Muscle of arm (tissue), 14 donors: Measurements from ENCODE around the gene CPLX4. TPM values are rescaled to one million over a fixed set of nuclear protein-coding genes. Genes with fewer than 3 reads are reported as not detected.
A peak's percentile ranks its signal among the peaks of the same experiment; 100 is the strongest.

ENCODE experiments used
- DNase-seq: peaks from one replicate; pipeline ENCODE4 v3.0.0-alpha.2; 2013
- long read RNA-seq, 11 donors: transcript quantifications; one replicate each; lab custom pipeline, GENCODE V29; 2026
- polyA plus RNA-seq, 12 donors: library from polyadenylated mRNA; unstranded; fragments of 120-200 nt; gene quantifications; one replicate each; pipeline ENCODE4 v1.2.1, GENCODE V29; 2013; ENCODE audit not compliant: insufficient read length in 12 of 12

The CPLX4 gene, protein sequence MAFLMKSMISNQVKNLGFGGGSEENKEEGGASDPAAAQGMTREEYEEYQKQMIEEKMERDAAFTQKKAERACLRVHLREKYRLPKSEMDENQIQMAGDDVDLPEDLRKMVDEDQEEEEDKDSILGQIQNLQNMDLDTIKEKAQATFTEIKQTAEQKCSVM
- not detected for polyA plus RNA-seq
- long read RNA-seq, donor 1, result 0 reads
- long read RNA-seq, donor 2, result 0 reads
- long read RNA-seq, donor 3, result 0 reads
- long read RNA-seq, donor 4, result 0 reads
- long read RNA-seq, donor 5, result 0 reads
- long read RNA-seq, donor 6, result 0 reads
- long read RNA-seq, donor 7, result 0 reads
- long read RNA-seq, donor 8, result 0 reads
- long read RNA-seq, donor 9, result 0 reads
- long read RNA-seq, donor 10, result 0 reads
- long read RNA-seq, donor 11, result 0 reads

GRCh38 chr18:59318460-59319050 is at the start of gene CPLX4:
TSS of gene CPLX4 (minus strand) at chr18:59318649. CDS start at chr18:59318462, 187 bp downstream.
- no peak for DNase-seq

- no peak for DNase-seq
These were observed 41.9 kb upstream of the CPLX4 start for GRCh38 chr18:59360381-59360780.

- DNase-seq, result no peak
These were observed 41.1 kb upstream of the CPLX4 start for GRCh38 chr18:59359576-59359952.

DNA sequence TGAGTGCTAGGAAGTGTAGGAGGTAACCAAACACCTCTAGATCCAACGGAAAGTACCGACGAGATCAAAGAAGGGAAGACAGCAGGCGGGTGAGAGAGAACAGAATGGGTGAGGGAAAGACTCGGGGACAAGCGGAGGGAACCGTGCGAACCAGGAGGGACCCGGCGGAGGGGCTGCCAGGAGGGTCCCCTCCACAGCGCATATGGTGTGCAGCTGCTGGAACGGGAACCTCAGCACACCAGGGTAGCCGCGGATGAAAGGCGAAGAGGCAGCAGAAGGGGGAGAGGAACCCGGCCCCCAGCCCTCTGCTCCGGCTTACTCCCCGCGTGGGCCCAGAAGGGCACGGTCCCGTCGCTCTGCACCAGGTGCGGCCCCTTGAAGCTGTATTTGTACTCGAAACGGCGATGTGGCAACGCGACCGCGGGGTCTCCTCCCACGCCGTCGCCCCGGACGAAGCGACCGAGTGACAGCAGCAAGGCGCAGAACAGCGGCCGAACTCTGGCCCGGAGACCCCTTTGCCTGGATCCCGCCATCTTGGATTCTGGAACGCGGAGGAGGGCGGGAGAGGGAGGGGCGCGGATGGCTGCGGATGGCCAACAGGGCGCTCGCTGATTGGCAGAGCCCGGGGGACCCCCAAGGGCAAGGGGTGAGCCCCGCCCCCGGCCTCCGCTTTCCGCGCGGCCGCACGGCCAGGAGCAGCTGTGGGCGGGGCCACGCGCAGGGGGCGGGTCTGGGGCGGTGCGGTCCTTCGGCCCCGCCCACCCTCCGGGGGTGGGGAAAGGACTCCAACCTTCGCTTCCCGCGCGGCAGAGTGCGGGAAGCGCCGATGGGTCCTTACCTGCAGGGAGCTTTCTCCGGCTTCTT is 40.5 kb upstream of the CPLX4 start, which contains the start of gene LMAN1:
LMAN1 (minus strand) TSS at position 554 of the 864 bp plus-strand sequence; CDS start at position 533, 21 bp downstream.
- peak; percentile 96 for DNase-seq

DNA sequence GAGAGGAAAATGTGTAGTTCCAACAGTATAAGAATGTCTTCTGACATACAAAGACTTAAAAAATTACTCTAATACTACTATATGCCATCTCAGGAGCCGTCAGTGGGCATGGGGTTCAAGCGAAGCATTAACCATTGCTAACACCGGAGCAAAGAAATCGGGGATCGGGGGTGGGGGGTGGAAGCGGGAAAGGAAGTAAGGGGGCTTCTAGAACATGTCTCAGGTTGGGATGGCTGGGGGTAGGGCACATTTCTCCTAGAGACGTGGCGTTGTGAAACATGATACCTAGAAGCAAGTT is 39.9 kb upstream of the CPLX4 start:
- no peak for DNase-seq

DNA sequence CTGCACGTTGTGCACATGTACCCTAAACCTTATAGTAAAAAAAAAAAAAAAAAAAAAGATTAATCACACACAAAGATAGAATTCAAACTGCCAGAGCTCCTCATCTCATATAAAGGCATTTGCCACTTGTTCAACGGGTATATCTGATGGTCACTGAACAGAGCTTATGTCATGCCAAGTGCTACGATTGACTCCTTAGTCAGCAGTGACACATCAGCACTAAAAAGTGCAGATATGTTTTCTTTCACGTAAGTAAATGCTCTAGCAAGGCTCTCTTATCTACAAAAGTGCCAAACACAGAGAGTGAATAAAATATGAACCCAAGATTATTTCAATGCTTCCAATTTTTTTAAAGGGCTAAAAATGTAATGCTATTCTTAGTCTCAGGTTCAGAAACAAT is 39.5 kb upstream of the CPLX4 start:
- peak; percentile 20 for DNase-seq

DNA sequence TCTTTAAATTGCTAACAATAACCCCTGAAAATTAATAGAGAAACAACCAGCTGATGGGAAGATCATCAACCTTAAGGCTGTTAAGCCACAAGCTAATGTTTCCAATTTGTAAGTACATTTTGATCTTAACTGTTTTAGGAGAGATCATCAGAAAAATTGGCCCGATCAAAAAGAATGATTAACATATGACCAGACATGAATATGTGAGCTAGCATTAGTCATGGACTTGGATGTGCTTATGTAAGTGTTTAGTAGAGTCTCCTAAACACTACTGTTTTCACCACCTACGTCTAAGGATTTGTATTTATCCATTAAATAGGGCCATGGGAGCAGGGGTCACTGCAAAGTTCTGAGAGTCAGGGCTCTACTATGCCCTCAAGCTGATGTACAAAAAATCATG is 36.3 kb upstream of the CPLX4 start:
- DNase-seq, result no peak

- no peak for DNase-seq
These were observed 34.7 kb upstream of the CPLX4 start for GRCh38 chr18:59353079-59353680.

GRCh38 chr18:59352250-59352855 is 33.9 kb upstream of the CPLX4 start:
- no peak for DNase-seq

- DNase-seq, result no peak
These were observed 27.1 kb upstream of the CPLX4 start for GRCh38 chr18:59345556-59345955.

DNA sequence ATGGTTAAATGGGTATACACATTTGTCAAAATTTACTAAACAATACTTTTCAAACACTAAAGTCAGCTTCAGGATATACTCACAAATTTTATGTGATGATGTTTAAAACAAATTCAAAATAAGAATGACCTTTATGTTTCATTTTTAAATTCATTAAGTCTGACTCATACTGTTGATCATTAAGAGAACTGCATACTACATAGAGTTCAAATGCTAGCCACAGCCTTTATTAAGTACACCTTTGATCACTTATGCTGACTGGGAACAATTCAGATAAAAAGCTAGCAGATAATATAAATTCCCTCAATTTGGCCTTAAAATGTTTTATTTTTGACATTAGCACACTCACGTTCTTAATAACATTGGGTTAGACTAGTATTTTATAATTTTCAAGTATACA is 26.5 kb upstream of the CPLX4 start:
- DNase-seq, result no peak

- no peak for DNase-seq
These were observed 25.5 kb upstream of the CPLX4 start for GRCh38 chr18:59343926-59344325.

DNA sequence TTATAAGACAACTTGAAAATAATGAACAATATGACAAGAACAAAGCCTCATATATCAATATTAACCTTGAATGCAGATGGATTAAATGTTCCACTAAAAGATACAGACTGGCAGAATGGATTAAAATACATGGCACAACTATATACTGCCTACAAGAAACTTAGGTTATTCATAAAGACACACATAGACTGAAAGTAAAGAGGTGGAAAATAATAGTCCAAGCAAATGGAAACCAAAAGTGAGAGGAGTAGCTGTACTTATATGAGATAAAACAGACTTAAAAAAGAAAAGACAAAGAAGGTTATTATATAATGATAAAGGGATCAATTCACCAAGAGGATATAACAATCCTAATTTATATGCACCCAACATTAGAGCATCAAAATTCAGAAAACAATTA is 22.4 kb upstream of the CPLX4 start:
- no peak for DNase-seq

- no peak for DNase-seq
These were observed 21.9 kb upstream of the CPLX4 start for GRCh38 chr18:59340312-59340711.

DNA sequence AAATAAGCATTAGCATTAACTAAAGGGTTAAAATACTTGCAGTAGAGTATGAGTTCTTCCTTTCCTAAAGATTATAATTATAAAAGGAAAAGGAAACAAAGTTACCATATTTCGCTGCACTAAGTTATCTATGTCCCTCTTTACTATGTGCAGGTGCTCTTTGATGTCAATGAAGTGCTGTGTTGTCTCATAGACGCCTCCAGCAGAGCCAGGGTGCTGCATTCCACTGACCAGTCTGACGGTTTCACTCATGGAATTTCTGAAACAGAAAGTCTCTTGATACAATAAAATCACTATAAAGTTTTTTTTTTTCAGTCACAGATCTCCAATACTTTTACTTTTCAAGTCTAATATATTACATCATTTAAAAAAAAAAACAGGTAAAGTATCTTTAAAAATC is 14.5 kb upstream of the CPLX4 start:
- DNase-seq, result no peak

DNA sequence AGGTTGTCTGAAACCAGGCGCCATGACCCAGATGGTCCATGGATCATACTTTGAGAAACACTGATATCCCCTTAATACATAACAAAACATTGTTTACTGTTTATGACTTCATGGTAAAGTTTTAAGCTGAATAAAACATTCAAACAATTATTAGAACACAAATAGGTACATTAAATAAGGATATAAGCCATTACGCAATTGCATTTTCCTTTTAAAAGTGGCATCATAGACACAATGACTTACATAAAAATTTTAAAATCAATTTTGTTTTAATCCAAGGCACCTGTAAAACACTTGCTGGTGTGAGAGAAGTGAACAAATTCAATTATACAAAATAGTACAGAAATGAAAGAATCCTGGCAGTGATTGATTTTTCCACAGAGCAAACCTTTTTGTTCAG is 10.2 kb upstream of the CPLX4 start:
- DNase-seq, result no peak

DNA sequence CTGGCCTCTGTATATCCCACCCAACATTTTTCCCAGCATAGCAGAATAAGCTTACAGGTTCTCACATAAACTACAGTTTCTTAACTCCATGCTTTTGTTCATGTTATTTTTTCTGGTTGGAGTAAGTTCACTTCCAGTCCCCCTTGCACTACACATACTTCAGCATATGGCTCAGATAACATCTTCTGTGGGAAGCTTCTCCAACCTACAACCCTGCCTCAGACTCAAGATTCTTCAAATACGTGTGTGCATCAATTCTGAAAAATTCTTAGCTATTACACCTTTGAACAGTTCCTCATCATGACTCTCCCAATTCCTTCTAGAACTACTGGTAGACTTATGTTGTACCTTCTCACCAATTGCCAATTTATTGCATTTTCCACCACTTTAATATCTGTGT is 7.5 kb upstream of the CPLX4 start:
- DNase-seq, result no peak

GRCh38 chr18:59324623-59324971 is 6.1 kb upstream of the CPLX4 start:
- DNase-seq, result no peak

GRCh38 chr18:59323931-59324622 is 5.6 kb upstream of the CPLX4 start:
- DNase-seq, result no peak

GRCh38 chr18:59311631-59312030 is 6.8 kb downstream of the CPLX4 start:
- no peak for DNase-seq

DNA sequence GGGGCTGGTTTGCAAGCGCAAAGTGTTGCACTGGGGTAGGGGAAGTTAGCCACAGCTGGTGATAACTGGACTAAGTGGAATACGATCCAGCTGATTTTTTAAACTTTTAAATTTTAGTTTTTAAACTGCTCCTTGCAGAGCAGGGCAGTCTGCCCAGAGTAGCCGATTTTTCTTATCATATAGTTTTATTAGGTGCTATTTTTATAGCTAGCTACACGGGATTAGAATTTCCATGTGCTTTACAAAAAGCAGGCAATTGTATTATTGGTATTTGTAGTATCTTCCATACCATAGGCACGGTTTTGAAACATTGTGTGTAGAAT is 9.6 kb downstream of the CPLX4 start:
- DNase-seq, result no peak
